Colon (tissue), 2 donors: ENCODE results near the gene ZNF888.
"Not testable (repeated sequence)": the region's sequence is repeated elsewhere in the genome, so short reads cannot be mapped to it uniquely, and the experiment has no call there.

Source experiments
- FAIRE-seq: peaks from 2 replicates; lab custom pipeline; 2012; peaks lifted over from hg19 to GRCh38; lab: Jason Lieb, UNC
- donor health status: control.
- donor health status: control.

Gene ZNF888

GRCh38 chr19:52941941-52942385, 18.7 kb upstream of the ZNF888 start:
- no peak for FAIRE-seq

- FAIRE-seq: not testable (repeated sequence)
These were observed 18.3 kb upstream of the ZNF888 start for GRCh38 chr19:52941523-52941922.

- FAIRE-seq: not testable (repeated sequence)
These were observed 17.7 kb upstream of the ZNF888 start for GRCh38 chr19:52940905-52941304.

- FAIRE-seq: no peak
These were observed 15.5 kb upstream of the ZNF888 start for GRCh38 chr19:52938761-52939160.

- no peak for FAIRE-seq
These were observed 13.7 kb upstream of the ZNF888 start for GRCh38 chr19:52936954-52937325.

GRCh38 chr19:52936151-52936953, 13.1 kb upstream of the ZNF888 start:
- FAIRE-seq: no peak

- no peak for FAIRE-seq
These were observed 12.2 kb upstream of the ZNF888 start for GRCh38 chr19:52935434-52935833.

- FAIRE-seq: not testable (repeated sequence)
These were observed 1.4 kb upstream of the ZNF888 start for GRCh38 chr19:52924641-52925040.

- no peak for FAIRE-seq
These were observed 758 bp upstream of the ZNF888 start for GRCh38 chr19:52923778-52924593.

- FAIRE-seq: no peak
These were observed 5.7 kb downstream of the ZNF888 start for GRCh38 chr19:52917531-52917930.

- FAIRE-seq: no peak
These were observed 12.6 kb downstream of the ZNF888 start for GRCh38 chr19:52910648-52911047.

GRCh38 chr19:52904052-52904780, 19.0 kb downstream of the ZNF888 start:
- FAIRE-seq: not testable (repeated sequence)

- no peak for FAIRE-seq
These were observed 21.4 kb downstream of the ZNF888 start for GRCh38 chr19:52901842-52902241.

- not testable (repeated sequence) for FAIRE-seq
These were observed 24.6 kb downstream of the ZNF888 start for GRCh38 chr19:52898596-52898995.

GRCh38 chr19:52898101-52898500, 25.1 kb downstream of the ZNF888 start:
- no peak for FAIRE-seq

- FAIRE-seq: no peak
These were observed 25.9 kb downstream of the ZNF888 start, which contains the start of gene ZNF320 for GRCh38 chr19:52897138-52897935. Gene ZNF320, minus strand, starts transcription at chr19:52897635. Its CDS starts 7,380 bp downstream, at chr19:52890255.

GRCh38 chr19:52896431-52897137, 26.6 kb downstream of the ZNF888 start:
- no peak for FAIRE-seq

GRCh38 chr19:52891336-52891735, 31.9 kb downstream of the ZNF888 start:
- FAIRE-seq: no peak

- no peak for FAIRE-seq
These were observed 33.3 kb downstream of the ZNF888 start for GRCh38 chr19:52889931-52890330.

- FAIRE-seq: no peak
These were observed 34.2 kb downstream of the ZNF888 start for GRCh38 chr19:52889076-52889475.

- FAIRE-seq: no peak
These were observed 42.3 kb downstream of the ZNF888 start for GRCh38 chr19:52880895-52881389.
